Measurements from ENCODE around the gene PPIL4.
A peak's percentile ranks its signal among the peaks of the same experiment; 100 is the strongest.

The PPIL4 gene, protein sequence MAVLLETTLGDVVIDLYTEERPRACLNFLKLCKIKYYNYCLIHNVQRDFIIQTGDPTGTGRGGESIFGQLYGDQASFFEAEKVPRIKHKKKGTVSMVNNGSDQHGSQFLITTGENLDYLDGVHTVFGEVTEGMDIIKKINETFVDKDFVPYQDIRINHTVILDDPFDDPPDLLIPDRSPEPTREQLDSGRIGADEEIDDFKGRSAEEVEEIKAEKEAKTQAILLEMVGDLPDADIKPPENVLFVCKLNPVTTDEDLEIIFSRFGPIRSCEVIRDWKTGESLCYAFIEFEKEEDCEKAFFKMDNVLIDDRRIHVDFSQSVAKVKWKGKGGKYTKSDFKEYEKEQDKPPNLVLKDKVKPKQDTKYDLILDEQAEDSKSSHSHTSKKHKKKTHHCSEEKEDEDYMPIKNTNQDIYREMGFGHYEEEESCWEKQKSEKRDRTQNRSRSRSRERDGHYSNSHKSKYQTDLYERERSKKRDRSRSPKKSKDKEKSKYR

DNA sequence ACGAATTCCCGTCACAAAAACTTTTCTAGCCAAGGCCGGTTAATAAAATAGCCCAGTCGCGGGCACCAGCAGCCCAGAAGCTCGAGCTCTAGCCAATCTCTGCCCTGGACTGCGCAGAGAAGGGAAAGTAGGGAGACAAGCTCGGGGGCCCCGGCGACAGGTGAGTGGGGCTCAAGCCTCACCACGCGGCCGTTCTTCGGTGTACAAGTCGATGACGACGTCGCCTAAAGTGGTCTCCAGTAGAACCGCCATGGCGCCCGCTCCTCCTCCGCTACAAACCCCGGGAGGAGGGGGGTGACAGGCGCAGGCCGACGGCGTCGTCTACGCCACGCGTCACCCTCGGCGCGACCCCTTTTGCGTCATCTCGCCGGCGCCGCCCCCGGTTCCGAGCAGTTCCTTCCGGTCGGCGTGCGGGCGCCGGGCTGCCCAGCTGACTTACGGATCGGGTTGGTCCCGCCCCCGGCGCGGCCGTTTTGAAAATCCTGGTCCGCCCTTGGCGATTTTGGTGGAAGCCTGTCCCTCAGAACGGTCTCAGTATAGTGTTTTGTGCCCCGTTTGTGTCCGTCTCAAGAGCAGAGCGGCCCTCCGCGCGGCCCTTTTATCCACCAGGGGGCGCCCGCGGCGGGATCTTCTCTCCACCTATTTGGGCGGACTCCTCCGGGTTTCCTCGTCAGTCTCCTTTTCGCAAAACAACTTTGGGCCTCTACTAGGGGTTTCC is at the start of gene PPIL4:
TSS of gene PPIL4 (minus strand) at position 290 of the 718 bp plus-strand sequence. CDS start at position 252, 38 bp downstream.
- peak within 1 kb of the TSS; percentile 84 for H3K27ac ChIP-seq (ENCODE audit: poor library complexity, severe bottlenecking)
- peak; percentile 81 for ATAC-seq (ENCODE audit: low read depth)
- H3K9me3 ChIP-seq (ENCODE audit: severe bottlenecking): no peaks in the 10 kb centered on the region
- H3K4me1 ChIP-seq (ENCODE audit: insufficient read depth, poor library complexity, severe bottlenecking): peaks cover 24% of the 10 kb centered on the region
- DNase-seq (ENCODE audit: low spot score): peak; percentile 93
- peak within 1 kb of the TSS; percentile 83 for H3K4me3 ChIP-seq (ENCODE audit: severe bottlenecking)
- peaks cover 21% of the 10 kb centered on the region for H3K36me3 ChIP-seq (ENCODE audit: low read depth)
- H3K27me3 ChIP-seq (ENCODE audit: insufficient read depth, poor library complexity, severe bottlenecking): no peaks in the 10 kb centered on the region
- TF ChIP-seq, protein P1, sequence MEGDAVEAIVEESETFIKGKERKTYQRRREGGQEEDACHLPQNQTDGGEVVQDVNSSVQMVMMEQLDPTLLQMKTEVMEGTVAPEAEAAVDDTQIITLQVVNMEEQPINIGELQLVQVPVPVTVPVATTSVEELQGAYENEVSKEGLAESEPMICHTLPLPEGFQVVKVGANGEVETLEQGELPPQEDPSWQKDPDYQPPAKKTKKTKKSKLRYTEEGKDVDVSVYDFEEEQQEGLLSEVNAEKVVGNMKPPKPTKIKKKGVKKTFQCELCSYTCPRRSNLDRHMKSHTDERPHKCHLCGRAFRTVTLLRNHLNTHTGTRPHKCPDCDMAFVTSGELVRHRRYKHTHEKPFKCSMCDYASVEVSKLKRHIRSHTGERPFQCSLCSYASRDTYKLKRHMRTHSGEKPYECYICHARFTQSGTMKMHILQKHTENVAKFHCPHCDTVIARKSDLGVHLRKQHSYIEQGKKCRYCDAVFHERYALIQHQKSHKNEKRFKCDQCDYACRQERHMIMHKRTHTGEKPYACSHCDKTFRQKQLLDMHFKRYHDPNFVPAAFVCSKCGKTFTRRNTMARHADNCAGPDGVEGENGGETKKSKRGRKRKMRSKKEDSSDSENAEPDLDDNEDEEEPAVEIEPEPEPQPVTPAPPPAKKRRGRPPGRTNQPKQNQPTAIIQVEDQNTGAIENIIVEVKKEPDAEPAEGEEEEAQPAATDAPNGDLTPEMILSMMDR (IDR thresholded peaks at IDR 0.05; ENCODE audit: poor library complexity, severe bottlenecking): peak; percentile 96

DNA sequence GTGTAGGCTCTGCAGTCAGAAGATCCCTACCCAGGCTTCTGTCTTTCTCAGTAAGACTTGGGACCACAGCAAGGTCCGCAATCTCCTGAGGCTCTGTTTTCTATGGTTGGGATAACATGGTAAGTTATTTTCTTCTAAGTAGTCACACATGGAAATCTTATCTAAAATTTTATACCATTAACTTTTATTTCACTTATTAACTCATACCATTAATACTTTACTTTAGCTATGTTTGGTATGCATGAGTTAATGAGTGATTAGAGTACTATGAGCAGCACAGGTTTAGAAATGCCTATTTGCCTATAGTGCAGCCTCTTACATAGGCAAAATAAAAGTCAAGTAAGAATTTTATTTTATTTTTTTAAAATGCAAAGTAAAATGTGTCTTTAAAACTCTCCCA is 47.6 kb upstream of the PPIL4 start:
- DNase-seq (ENCODE audit: low spot score): no peak
- no peak for ATAC-seq (ENCODE audit: low read depth)
- no peaks in the 10 kb centered on the region for H3K4me1 ChIP-seq (ENCODE audit: insufficient read depth, poor library complexity, severe bottlenecking)
- H3K36me3 ChIP-seq (ENCODE audit: low read depth): peaks cover 76% of the 10 kb centered on the region
- no peak overlapping the region for H3K4me3 ChIP-seq (ENCODE audit: severe bottlenecking)
- no peak overlapping the region for H3K27ac ChIP-seq (ENCODE audit: poor library complexity, severe bottlenecking)
- TF ChIP-seq, protein P1 (IDR thresholded peaks at IDR 0.05; ENCODE audit: poor library complexity, severe bottlenecking): no peak
- no peaks in the 10 kb centered on the region for H3K27me3 ChIP-seq (ENCODE audit: insufficient read depth, poor library complexity, severe bottlenecking)
- H3K9me3 ChIP-seq (ENCODE audit: severe bottlenecking): no peaks in the 10 kb centered on the region

DNA sequence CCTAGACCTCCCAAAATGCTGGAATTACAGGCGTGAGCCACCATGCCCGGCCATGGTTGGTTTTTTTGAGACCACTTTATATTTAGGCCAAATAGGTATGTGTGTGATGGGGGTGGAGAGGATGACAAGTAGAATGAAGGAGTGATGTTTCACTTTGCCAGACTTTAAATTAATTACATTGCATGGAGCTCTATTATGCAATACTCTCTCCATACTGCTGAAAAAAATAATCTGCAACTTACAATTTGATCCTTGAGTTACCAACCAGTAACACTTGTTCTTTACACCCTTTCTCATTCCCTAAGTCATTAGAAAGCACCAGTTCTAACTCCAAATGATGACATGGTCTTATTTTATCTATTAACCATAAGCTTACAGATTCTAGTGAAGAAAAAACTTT is 47.1 kb upstream of the PPIL4 start:
- no peaks in the 10 kb centered on the region for H3K27me3 ChIP-seq (ENCODE audit: insufficient read depth, poor library complexity, severe bottlenecking)
- TF ChIP-seq, protein P1 (IDR thresholded peaks at IDR 0.05; ENCODE audit: poor library complexity, severe bottlenecking): no peak
- no peak for DNase-seq (ENCODE audit: low spot score)
- ATAC-seq (ENCODE audit: low read depth): no peak
- no peak overlapping the region for H3K27ac ChIP-seq (ENCODE audit: poor library complexity, severe bottlenecking)
- no peaks in the 10 kb centered on the region for H3K4me1 ChIP-seq (ENCODE audit: insufficient read depth, poor library complexity, severe bottlenecking)
- no peaks in the 10 kb centered on the region for H3K9me3 ChIP-seq (ENCODE audit: severe bottlenecking)
- peaks cover 75% of the 10 kb centered on the region for H3K36me3 ChIP-seq (ENCODE audit: low read depth)
- H3K4me3 ChIP-seq (ENCODE audit: severe bottlenecking): no peak overlapping the region

DNA sequence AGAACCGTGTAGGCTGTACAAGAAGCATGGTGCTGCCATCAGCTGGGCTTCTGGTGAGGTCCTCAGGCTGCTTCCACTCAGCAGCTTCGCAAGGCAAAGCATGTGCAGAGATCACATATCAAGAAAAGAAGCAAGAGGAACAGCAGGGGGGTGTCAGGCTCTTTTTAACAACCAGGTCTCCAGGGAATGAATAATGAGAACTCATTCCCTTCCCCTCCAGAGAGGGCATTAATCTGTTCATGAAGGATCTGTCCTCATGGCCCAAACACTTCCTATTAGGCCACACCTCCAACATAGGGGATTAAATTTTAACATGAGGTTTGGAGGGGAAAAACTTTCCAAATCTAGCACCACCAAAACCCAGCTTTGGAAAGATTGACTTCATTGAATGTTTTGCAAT is 40.3 kb upstream of the PPIL4 start:
- Histone ChIP-seq H3K27ac (ENCODE audit: poor library complexity, severe bottlenecking) (no peak overlapping the region), H3K9me3 (ENCODE audit: severe bottlenecking) (no peaks in the 10 kb centered on the region), H3K27me3 (ENCODE audit: insufficient read depth, poor library complexity, severe bottlenecking) (no peaks in the 10 kb centered on the region), H3K4me1 (ENCODE audit: insufficient read depth, poor library complexity, severe bottlenecking) (peaks cover 4% of the 10 kb centered on the region), H3K4me3 (ENCODE audit: severe bottlenecking) (no peak overlapping the region), H3K36me3 (ENCODE audit: low read depth) (peaks cover 77% of the 10 kb centered on the region)
- no peak for ATAC-seq (ENCODE audit: low read depth)
- DNase-seq (ENCODE audit: low spot score): no peak
- TF ChIP-seq, protein P1 (IDR thresholded peaks at IDR 0.05; ENCODE audit: poor library complexity, severe bottlenecking): no peak

Measured in RWPE2 (cell line).